OCI-LY1 (cell line): ENCODE measurements around the gene PNPLA7.

Source experiments
- H2AFZ ChIP-seq: fragments of 200-600 bp; sonication (generic), shearing (Covaris generic); 2 replicates; pipeline ENCODE4 v1.6.0; 2014; ENCODE audit warnings: antibody characterized with exemption, mild to moderate bottlenecking, low read length
- H3F3A ChIP-seq: fragments of 200-600 bp; sonication (generic), shearing (Covaris generic); 2 replicates; pipeline ENCODE4 v1.6.0; 2014; ENCODE audit warnings: mild to moderate bottlenecking, antibody characterized with exemption, low read length, moderate library complexity; ENCODE audit not compliant: insufficient read depth
- H3K27ac ChIP-seq: fragments of 200-600 bp; sonication (generic); 2 replicates; pipeline ENCODE4 v1.5.1; 2014; ENCODE audit warnings: low read length, mixed run types, mild to moderate bottlenecking, low read depth; ENCODE audit not compliant: poor library complexity, severe bottlenecking
- H3K27me3 ChIP-seq: fragments of 200-600 bp; sonication (generic); 2 replicates; pipeline ENCODE4 v1.6.0; 2014; ENCODE audit warnings: antibody characterized with exemption, mild to moderate bottlenecking, low read length, moderate library complexity; ENCODE audit not compliant: insufficient read depth
- H3K36me3 ChIP-seq: fragments of 200-600 bp; sonication (generic); 2 replicates; pipeline ENCODE4 v1.6.1; 2014; ENCODE audit warnings: mild to moderate bottlenecking, antibody characterized with exemption, low read length, moderate library complexity, mixed read lengths; ENCODE audit not compliant: insufficient read depth
- H3K4me1 ChIP-seq: fragments of 200-600 bp; sonication (generic); 2 replicates; pipeline ENCODE4 v1.5.1; 2014; ENCODE audit warnings: mild to moderate bottlenecking, low read length, moderate library complexity; ENCODE audit not compliant: insufficient read depth, severe bottlenecking
- H3K4me2 ChIP-seq: fragments of 200-600 bp; sonication (generic), shearing (Covaris generic); 2 replicates; pipeline ENCODE4 v1.6.1; 2014; ENCODE audit warnings: low read length
- H3K4me3 ChIP-seq: fragments of 200-600 bp; sonication (generic); 2 replicates; pipeline ENCODE4 v1.5.1; 2014; ENCODE audit warnings: low read length, low read depth, mild to moderate bottlenecking, mixed read lengths; ENCODE audit not compliant: poor library complexity, severe bottlenecking
- H3K79me2 ChIP-seq: fragments of 200-600 bp; shearing (Covaris generic); 2 replicates; pipeline ENCODE4 v1.6.1; 2016; ENCODE audit warnings: mixed run types, low read length, mixed read lengths; ENCODE audit not compliant: insufficient read depth
- H3K9ac ChIP-seq: fragments of 200-600 bp; sonication (generic), shearing (Covaris generic); 2 replicates; pipeline ENCODE4 v1.6.1; 2014; ENCODE audit warnings: mild to moderate bottlenecking, low read length, mixed read lengths
- H3K9me2 ChIP-seq: fragments of 200-600 bp; sonication (generic), shearing (Covaris generic); 2 replicates; pipeline ENCODE4 v1.6.1; 2014; ENCODE audit warnings: low read depth, mild to moderate bottlenecking, low read length, mixed read lengths
- H3K9me3 ChIP-seq: fragments of 200-600 bp; shearing (Covaris generic); 2 replicates; pipeline ENCODE4 v1.6.1; 2014; ENCODE audit warnings: low read length, mixed read lengths
- H4K20me1 ChIP-seq: fragments of 200-600 bp; sonication (generic), shearing (Covaris generic); 2 replicates; pipeline ENCODE4 v1.6.0; 2016; ENCODE audit warnings: mild to moderate bottlenecking, low read length; ENCODE audit not compliant: insufficient read depth
- EZH2 ChIP-seq: fragments of 200-600 bp; sonication (generic), shearing (Covaris generic); IDR thresholded peaks from 2 replicates; pipeline ENCODE4 v1.8.0; 2017; ENCODE audit warnings: borderline replicate concordance, mixed run types, mild to moderate bottlenecking, antibody characterized with exemption, low read length, moderate library complexity, mixed read lengths
- TF ChIP-seq, protein P1 (sequence below): fragments of 200-600 bp; sonication (generic), shearing (Covaris generic); IDR thresholded peaks from 2 replicates; pipeline ENCODE4 v1.5.1; 2017; ENCODE audit warnings: mild to moderate bottlenecking, antibody characterized with exemption, low read length, moderate library complexity, mixed read lengths

PNPLA7 gene

DNA sequence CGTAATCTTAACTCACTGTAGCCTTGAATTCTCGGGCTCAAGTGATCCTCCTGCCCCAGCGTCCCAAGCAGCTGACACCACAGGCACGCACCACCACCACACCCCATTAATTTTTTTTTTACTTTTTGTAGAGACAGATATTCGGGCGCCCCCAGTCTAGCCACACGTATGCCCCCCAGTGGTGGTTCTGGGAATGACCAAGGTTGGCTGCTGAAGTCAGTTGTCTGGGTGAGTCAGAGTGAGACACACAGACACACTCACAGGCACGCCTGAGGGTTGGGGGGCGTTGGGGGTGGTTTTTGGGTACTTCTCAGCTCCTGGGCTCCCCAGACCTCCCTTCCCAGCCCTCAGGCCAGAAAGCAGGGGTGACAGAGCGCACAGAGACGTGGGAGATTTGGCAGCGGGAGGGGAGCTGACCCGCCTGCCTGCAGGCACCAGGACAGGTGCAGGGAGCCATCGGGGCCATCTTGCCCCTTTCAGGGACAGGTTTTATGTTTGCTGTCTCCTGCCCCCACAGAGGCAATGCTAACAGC is 104.9 kb downstream of the PNPLA7 start:
- Histone ChIP-seq H3K9ac (no peak overlapping the region), H3K4me2 (no peak overlapping the region)

DNA sequence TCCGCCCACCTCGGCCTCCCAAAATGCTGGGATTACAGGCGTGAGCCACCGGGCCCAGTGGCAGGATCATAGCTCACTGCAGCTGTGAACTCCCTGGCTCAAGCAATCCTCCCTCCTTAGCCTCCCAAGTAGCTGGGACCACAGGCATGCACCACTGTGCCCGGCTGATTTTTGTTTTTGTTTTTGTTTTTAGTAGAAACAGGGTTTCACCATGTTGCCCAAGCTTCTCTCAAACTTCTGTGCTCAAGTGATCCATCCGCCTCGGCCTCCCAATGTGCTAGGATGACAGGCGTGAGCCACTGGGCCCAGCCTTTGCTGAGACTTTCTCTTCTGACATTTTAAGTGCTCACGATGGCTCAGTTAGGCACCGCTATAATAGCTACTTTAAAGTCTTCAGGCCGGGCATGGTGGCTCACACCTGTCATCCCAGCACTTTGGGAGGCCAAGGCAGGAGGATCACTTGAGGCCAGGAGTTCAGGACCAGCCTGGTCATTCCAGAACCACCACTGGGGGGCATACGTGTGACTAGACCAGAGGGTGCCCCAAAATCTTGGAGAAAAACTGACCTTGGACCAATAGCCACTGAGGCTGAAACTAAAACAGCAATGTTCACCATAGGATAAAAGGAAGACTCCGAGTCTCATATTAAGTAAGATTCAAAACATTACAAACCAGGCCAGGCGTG is 106.0 kb downstream of the PNPLA7 start:
- no peaks in the 10 kb centered on the region for H3F3A ChIP-seq
- no peaks in the 10 kb centered on the region for H3K9me3 ChIP-seq
- H3K79me2 ChIP-seq, result no peaks in the 10 kb centered on the region
- no peaks in the 10 kb centered on the region for H3K36me3 ChIP-seq
- no peaks in the 10 kb centered on the region for H3K9me2 ChIP-seq
- H3K4me2 ChIP-seq, result no peak overlapping the region
- H3K27ac ChIP-seq, result no peak overlapping the region
- no peak overlapping the region for H3K9ac ChIP-seq
- peaks cover 2% of the 10 kb centered on the region for H3K4me1 ChIP-seq
- TF ChIP-seq, protein P1, sequence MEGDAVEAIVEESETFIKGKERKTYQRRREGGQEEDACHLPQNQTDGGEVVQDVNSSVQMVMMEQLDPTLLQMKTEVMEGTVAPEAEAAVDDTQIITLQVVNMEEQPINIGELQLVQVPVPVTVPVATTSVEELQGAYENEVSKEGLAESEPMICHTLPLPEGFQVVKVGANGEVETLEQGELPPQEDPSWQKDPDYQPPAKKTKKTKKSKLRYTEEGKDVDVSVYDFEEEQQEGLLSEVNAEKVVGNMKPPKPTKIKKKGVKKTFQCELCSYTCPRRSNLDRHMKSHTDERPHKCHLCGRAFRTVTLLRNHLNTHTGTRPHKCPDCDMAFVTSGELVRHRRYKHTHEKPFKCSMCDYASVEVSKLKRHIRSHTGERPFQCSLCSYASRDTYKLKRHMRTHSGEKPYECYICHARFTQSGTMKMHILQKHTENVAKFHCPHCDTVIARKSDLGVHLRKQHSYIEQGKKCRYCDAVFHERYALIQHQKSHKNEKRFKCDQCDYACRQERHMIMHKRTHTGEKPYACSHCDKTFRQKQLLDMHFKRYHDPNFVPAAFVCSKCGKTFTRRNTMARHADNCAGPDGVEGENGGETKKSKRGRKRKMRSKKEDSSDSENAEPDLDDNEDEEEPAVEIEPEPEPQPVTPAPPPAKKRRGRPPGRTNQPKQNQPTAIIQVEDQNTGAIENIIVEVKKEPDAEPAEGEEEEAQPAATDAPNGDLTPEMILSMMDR, result no peak
- TF ChIP-seq EZH2, result no peak
- H3K4me3 ChIP-seq, result no peak overlapping the region
- no peaks in the 10 kb centered on the region for H4K20me1 ChIP-seq
- no peaks in the 10 kb centered on the region; the same call in 1 of the 2 replicates for H3K27me3 ChIP-seq
- H2AFZ ChIP-seq, result no peak overlapping the region

More for the DNA sequence above, 104.9 kb downstream of the PNPLA7 start:
- no peak for TF ChIP-seq EZH2
- TF ChIP-seq, protein P1, result peak; percentile 84
- no peaks in the 10 kb centered on the region for H3F3A ChIP-seq
- no peak overlapping the region for H3K4me3 ChIP-seq
- H3K36me3 ChIP-seq, result 0 out of 2 replicates have a peak, but pooled peaks cover 4% of the 10 kb centered on the region
- H4K20me1 ChIP-seq, result no peaks in the 10 kb centered on the region
- no peaks in the 10 kb centered on the region for H3K9me2 ChIP-seq
- peaks cover 2% of the 10 kb centered on the region for H3K4me1 ChIP-seq
- no peaks in the 10 kb centered on the region for H3K79me2 ChIP-seq
- H3K9me3 ChIP-seq, result no peaks in the 10 kb centered on the region
- H3K27me3 ChIP-seq, result no peaks in the 10 kb centered on the region; the same call in 1 of the 2 replicates
- no peak overlapping the region for H2AFZ ChIP-seq
- H3K27ac ChIP-seq, result no peak overlapping the region

DNA sequence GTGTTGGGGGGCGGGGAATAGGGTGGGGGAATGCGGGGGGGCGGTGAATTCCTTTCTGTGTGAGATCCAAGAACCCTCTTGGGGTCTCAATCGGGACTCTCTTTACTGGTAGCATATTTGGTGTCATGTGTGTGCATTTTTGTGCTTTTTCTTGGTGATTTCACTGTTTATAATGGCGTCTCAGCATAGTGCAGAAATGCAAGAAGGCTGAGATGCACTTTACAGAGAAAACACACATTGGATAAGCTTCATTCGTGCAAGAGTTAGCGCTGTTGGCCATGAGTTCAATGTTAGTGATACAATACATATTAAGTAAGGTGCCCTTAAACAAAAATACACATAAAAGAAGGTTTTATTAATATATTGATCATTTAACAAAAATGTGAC is 108.3 kb downstream of the PNPLA7 start:
- H3K9me3 ChIP-seq, result no peaks in the 10 kb centered on the region
- H3K4me1 ChIP-seq, result peaks cover 2% of the 10 kb centered on the region
- H2AFZ ChIP-seq, result no peak overlapping the region
- peaks cover 6% of the 10 kb centered on the region; the same call in 1 of the 2 replicates for H3K27me3 ChIP-seq
- no peaks in the 10 kb centered on the region for H3F3A ChIP-seq
- H4K20me1 ChIP-seq, result no peaks in the 10 kb centered on the region
- H3K36me3 ChIP-seq, result no peaks in the 10 kb centered on the region
- no peak overlapping the region for H3K4me3 ChIP-seq
- H3K27ac ChIP-seq, result no peak overlapping the region
- H3K79me2 ChIP-seq, result no peaks in the 10 kb centered on the region
- TF ChIP-seq, protein P1, result no peak
- H3K9me2 ChIP-seq, result no peaks in the 10 kb centered on the region
- no peak overlapping the region for H3K4me2 ChIP-seq
- no peak overlapping the region for H3K9ac ChIP-seq
